Raji (cell line): ENCODE results near the gene ATF5.

ENCODE experiments used
- POLR2A ChIP-seq: IDR thresholded peaks from 2 replicates; pipeline ENCODE4 v1.6.1; 2011; ENCODE audit warnings: low read depth, low read length, control low read depth; ENCODE audit not compliant: insufficient read depth

The ATF5 gene

DNA sequence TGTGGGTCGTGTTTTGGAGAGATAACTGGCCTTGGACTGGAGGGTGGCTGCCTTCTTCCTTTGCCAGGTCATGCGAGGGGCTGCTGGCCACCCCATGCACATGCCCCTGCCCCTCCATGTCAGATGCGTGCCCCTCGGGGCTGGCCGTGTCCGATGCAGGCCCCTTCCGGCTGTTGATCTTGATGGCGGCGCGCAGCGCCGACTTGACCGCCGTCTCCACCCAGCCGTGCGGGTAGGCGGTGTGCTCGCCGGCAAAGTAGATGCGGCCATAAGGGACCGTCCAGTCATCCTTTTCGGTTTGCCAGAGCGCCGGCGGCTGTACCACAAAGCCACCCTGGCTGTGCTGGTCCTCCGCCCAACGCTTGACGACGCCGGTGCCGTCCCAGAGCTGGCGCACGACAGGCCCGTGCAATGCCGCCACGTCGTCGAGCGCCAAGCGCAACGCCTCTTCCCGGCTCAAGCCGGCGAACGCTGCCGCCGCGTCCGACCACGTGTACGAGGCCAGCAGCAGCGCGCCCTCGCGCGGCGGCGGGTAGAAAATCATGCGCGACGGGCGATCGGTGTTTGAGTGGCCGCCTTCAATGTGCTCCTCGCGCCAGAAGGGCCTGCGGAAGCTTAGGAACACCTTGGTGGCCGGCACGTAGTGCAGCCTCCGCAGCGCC is 39.2 kb upstream of the ATF5 start:
- TF ChIP-seq POLR2A: no peak

DNA sequence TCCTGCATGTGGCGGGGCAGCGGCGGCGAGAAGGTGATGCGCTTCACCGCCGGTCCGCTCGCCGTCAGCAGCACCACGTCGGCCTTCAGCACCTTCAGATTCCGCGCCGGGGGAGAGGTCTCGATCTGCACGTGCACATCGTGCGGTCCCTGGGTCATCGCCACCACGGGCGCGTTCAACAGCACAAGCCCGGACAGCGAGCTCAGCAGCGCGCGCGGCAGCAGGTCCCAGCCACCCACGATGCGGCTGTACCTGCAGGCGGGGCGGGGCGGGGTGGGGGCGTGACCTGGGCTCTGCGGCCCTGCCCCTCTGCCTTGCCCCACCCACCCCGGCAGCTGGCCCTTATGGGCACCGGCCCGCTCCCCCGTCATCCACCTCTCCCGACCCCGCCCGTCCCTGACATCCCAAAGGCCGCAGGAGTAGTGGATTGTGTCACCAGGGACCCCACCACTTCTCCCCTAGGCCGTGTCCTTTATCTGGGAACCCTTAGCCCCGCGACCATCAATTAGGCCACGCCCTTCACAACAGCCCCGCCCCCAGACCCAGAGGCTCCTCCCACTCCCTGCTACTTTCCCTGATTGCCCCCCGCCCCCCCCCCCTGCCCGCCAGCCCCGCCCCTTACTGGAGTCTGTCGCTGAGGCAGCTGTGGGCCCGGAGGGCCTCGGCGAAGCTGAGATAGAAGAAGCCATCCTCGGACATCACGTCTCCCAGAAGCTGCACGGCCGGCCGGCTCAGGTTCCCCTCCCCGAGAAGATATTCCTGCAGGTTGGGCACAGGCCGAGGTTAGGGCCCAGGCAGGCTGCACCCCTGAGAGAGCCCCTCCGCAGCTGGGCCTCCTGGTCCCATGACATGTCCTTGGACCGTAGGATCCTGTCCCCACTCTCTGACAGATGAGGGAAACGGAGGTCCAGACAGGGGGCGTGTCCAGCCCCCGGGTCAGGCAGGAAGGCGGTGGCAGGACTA is 38.4 kb upstream of the ATF5 start:
- TF ChIP-seq POLR2A: no peak

DNA sequence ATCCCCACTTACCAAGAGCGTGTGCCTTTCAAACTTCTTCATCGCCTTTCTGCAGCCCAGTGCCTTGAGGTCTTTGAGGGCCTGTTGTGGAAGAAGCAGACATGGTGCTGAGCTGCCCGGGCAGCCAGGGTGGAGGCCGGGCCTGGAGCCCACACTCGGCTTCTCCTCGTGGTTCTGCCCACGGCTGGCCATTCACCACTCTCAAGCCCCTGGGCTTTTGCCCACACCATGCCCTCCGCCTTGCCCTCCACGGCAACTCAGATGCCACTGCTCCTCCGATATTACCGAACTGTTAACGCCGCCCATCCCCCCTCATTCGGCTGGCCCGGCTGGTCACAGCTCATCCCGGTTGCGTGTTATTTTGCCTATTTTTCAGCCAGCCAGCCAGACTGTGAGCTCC is 37.6 kb upstream of the ATF5 start:
- no peak for TF ChIP-seq POLR2A

DNA sequence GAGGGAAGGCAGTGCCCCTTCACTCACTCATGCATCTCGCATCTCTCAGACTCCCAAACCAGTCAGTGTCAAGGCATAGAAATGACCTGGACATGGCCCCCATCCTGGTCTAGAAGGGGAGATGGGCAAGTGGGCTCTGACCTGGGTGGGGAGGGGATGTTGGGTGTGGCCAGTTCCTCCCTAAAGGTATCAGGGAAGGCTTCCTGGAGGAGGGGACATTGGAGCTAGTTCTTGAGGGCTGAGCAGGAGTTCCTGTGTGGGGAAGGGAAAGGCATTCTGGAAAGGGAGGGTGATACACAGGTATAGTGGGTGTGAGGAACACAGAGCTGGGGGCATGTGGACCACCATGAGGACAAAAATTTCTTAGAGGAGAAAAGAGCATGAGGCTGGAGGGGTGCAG is 36.3 kb upstream of the ATF5 start:
- TF ChIP-seq POLR2A: no peak

DNA sequence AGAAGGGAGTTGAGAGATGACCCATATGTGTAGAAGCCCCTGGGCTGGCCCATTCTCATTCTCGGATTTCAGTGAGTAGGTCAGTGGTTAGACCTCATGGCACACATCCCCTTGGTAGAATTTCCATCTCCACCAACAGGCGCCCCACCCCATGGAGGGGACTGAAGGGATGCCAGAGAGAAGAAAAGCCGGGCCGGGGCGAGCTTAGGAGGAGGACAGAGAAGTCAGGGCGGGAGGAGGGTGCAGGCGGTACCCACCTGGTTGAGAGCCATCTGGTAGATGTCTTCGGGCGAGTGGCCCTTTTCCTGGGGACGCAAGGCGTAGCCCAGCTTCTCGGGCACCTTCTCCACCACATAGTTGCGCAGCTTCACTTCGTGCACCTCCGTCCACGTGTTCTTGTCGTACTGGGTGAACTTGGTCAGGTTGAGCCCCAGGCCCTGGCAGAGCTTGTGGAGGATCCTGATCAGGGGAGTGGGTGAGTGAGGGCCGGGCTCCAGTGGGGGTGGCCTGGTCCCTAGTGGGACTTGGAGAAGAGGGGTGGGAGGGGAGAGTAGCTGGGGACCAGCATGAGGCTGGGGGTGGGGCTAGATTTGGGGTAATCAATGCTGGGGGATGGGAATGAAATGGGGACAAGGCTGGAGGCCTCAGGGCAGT is 34.9 kb upstream of the ATF5 start:
- no peak for TF ChIP-seq POLR2A

DNA sequence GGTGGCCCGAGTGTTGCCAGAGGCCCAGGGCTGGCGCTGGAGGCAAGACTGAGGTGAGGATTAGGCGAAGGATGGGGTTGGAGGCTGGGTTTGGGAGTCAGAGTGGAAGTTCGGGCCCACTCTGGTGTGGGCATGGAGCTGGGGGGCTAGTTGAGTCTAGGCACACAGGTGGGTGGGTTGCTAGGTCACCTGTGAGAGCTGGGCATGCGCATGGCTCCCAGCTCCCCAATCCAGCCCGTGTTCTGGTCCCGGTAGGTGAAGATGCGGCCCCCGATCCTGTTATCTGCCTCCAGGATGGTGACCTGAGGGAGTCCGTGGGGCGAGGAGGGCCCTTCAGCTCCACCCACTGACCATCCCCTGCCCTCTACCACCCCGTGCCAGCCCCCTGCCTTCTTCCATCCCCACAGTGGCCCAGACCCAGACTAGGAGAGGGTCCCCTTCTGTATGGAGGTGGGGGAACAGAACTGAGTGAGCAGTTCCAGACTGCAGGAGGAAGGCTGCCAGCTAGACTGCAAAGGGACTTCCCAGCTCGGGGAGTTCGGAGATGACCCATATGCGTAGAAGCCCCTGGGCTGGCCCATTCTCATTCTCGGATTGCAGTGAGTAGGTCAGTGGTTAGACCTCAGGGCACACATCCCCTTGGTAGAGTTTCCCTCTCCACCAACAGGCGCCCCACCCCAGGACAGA is 34.0 kb upstream of the ATF5 start:
- no peak for TF ChIP-seq POLR2A

DNA sequence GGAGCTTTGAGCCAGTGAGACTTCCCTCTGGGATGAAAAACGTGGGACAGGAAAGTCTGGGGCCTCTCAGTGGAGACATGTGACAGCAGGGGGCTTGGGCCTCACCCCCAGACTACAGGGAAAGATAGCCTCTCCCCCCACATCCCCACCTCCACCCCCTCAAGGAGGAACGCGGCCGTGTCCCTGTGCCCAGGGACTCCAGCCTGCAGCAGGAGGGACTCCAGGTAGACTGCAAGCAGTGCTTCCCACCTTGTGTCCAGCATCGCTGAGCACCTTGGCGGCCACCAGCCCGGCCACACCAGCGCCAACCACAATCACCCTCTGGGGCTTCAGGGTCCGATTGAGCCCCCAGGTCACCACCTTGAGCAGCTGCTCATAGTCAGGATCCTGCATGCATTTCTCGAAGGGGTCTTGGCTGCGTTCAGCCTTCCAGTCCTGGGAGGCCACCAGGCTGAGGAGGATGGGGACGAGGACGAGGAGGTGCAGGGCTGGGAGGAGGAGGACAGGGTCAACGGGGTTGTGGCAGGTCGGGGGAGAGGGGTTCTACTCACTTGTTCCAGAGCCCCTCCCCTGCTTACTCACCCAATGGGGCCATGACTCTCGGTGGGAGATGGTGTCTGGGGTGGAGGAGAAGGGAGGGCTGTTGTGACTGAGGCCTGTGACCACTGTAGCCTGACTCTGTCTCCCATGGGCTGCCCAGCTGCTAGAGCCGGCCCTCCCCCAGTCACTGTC is 33.3 kb upstream of the ATF5 start:
- no peak for TF ChIP-seq POLR2A

DNA sequence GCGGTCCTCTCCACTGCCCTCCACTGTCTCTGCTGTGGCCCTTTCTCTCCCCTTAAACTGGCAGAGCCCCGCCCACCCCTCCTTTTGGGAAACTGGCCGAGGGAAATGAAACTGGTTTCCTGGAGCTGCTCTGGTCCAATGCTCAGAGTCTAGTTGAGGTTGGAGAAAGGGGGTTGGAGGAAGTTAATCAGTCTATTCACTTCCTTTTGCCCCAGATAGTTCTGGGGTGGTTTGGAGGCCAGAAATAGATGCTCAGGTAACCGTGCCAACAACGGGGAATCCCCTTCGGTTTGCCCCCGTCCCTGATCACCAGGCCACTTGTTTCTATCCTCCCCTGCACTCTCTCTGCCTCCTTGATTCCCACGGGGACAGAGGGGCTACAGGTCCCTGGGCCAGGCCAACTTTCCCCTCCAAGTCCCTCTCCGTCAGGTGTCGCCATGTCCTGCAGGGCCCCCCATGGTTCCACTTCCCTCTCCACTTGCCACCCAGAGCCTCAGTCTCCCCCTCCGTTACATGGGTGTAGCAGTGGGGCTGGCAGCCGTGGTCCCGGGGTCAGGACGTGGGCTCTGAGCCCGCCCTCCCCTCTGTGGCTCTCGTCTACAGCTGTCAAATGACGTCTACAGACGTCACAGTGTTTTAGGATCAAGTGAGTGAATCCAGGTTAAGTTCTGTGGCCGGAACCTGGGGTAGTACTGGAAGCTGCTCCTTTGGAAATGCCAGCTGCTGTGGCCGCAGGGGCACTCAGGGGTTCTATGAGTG is 32.0 kb upstream of the ATF5 start, which contains the start of gene IL4I1:
IL4I1 (minus strand) TSS at position 25 of the 759 bp plus-strand sequence. CDS start 727 bp downstream, outside the sequence.
- TF ChIP-seq POLR2A: 0 out of 2 replicates have a peak, but pooled peaks have one; percentile 7

DNA sequence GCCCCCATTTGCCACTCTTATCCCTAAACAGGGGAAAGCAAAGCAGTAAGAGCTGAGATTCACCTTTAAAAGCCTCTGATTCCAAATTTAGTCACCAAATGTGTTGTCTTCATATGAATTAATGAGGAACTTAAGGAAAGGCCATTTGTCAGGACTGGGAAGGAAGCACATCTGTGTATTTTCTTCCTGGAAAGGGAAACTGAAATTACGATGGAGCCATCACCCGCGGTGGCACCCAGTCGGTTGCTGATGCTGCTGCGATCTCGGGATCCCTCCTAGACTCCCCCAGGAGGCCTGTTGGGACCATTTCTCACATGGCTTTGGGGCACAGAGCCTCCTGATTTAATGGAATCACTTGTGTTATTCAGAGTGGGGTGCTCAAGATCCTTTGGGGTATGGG is 24.9 kb upstream of the ATF5 start:
- no peak for TF ChIP-seq POLR2A

DNA sequence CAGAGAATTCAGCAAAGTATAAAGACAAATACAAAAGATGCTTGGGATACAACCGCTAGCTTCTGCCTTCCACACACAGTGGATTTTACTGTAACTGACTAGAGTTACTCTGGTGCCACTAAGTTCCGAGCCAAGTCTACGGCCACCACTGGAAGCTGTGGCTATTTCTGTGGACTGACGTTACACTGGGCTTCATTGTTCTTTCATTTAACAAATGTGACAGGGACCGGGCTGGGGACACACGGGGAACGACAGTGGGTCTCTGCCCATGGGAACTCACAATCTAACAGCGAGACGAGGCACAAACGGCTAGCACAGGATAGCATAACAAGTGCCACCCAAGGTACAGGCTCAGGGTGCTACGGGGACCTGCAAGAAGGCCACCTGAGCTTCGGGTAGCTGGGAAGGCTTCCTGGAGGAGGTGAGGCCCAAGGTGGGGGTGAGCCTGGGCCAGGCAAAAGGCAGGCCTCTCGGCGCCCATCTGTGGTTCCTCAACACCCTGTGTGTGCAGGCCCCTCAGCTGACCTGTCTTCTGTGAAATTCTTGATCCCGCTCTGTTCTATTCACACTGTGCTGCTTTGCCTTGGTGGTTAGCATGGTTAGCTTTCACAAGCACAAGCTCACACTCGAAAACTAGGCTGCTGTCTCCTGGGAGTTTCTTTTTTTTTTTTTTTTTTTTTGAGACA is 22.0 kb upstream of the ATF5 start:
- no peak for TF ChIP-seq POLR2A

DNA sequence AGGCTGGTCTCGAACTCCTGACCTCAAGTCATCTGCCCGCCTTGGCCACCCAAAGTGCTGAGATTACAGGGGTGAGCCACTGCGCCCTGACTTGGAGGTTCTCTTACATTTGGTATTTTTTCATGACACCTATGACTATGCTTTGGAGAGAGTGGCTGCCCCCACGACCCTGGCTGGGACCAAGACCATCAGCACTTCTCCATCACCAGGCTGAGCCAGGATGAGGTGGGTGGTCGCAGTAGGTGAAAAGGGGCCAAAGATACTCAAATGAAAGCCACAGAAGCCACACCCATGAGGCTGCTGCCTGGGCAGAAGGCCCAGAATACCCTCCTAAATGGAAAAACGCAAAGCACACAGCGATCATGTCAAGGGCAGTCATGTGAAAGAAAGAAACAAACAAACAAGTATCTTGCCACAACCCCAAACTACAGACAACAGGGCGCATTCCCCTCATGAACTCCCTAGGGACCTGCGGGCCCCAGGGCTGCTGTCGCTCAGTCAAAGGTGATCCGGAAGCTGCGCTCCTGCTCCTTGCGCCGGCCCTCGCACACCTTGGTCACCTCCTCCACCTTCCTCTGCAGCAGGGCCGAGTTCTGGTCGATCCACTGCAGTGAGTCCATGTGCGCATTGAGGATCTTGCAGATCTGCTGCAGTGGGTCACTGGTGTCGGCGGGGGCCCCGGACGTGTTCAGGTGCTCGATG is 21.1 kb upstream of the ATF5 start:
- no peak for TF ChIP-seq POLR2A
